GM18498 (cell line): ENCODE data around the gene CPEB4.

Experiments
- ATAC-seq: cut with Tn5 transposase; IDR thresholded peaks from one replicate; pipeline ENCODE4 v1.9.1; 2021; ENCODE audit warnings: mild to moderate bottlenecking, moderate library complexity; ENCODE audit not compliant: unreplicated experiment

Gene CPEB4

DNA sequence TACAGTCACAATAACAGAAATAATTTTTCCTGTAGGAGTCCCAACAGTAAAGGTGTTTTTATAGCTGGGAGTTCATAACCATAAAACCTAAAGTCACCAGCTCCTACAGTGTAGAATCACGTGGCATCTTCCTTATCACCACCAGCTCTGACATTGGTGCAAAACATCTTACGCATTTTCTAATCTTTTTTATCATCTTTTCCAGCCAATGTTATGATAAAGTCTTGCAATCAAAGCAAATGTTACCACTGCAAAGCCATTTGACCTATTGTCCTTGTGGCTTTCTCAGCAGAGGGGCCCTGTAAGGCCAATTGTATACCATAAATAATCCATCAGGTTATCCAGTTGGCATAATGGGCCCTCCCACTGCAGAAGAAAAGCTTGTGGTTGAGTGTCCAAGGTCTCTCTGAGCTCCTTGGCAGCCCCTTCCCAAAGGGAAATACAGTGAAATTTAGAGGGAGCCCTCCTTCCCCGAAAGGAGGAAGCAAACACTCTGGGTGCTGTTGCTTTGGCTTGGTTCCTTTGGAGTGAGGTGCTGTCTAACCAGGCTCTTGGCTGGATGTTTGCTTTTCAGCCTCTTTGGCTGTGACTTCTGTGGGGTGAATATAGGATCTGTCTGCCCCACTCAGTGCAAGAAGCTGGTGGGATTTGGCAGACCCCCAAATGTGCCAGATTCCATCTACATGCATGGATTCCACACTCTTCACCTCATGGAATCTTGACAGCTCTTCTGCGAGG lies 29.3 kb upstream of the CPEB4 start:
- no peak for ATAC-seq

DNA sequence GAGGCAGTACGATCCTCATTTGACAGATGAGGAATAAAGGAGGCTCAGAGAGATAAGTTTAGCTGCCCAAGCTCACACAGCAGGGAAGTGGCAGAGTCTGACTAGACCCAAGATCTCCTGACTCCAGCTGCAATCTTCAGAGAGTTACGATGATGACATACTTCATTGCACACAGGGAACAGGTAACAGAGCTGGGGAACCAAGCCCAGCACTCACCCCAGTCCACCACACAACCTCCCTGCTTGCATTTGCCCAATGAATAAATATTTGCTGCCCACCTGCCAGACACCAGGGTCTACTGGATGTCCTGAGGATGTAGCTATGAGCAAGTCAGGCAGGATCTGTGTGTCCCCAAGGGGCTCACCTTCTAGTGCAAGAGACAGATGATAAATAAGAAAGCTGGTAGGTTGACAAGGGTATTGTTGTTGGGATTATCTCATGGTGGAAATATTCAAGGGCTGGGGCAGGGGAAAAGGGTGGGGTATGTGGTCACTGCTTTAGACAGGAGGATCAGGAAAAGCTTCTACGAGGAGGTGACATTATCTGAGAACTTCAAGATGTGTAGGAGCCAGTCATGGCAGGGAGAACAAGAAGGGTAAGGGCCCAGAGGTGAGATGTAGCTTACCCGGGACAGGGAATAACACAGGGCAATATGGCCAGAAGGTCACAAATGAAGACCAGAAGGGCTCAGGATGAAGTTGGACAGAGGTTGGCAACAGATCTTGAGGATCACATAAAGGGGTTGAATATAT lies 28.6 kb upstream of the CPEB4 start:
- no peak for ATAC-seq

DNA sequence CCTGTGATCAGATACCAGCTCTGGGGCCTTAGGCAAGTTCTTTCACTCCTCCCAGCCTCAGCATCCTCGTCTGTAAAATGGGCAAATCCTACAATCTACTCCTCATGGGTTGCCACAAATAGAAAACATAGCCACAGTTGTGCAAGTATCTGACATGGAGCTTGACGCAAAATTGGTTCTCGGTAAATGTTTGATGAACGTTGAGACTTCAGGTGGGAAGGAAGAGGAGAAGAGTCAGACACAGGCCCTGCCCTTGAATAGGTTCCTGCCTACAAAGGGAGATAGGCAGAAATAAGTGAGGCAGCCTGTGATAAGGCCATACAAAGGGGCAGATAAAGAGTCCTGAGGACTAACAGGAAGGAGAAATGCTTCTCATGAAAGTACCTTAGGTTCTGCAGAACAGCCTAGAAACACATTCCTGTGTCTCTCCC lies 26.1 kb upstream of the CPEB4 start:
- ATAC-seq, result no peak

DNA sequence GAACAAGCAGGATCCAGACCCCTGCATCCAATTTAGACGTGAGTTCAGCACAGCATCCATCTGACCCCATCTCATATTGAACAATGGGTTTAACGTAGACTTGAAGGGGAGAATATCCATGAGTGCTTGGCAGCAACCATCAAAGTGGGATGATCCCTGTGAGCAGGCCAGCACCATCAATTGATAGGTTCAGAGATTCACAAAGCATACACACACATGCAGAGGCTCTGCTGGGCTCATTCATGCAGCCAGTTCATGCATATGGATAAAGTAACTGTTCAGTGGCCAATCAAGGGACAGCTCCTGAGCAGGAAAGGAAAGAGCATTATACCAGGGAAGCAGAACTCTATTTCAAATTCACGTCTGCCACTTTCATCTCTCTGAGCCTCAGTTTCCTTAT lies 24.8 kb upstream of the CPEB4 start:
- ATAC-seq, result no peak

DNA sequence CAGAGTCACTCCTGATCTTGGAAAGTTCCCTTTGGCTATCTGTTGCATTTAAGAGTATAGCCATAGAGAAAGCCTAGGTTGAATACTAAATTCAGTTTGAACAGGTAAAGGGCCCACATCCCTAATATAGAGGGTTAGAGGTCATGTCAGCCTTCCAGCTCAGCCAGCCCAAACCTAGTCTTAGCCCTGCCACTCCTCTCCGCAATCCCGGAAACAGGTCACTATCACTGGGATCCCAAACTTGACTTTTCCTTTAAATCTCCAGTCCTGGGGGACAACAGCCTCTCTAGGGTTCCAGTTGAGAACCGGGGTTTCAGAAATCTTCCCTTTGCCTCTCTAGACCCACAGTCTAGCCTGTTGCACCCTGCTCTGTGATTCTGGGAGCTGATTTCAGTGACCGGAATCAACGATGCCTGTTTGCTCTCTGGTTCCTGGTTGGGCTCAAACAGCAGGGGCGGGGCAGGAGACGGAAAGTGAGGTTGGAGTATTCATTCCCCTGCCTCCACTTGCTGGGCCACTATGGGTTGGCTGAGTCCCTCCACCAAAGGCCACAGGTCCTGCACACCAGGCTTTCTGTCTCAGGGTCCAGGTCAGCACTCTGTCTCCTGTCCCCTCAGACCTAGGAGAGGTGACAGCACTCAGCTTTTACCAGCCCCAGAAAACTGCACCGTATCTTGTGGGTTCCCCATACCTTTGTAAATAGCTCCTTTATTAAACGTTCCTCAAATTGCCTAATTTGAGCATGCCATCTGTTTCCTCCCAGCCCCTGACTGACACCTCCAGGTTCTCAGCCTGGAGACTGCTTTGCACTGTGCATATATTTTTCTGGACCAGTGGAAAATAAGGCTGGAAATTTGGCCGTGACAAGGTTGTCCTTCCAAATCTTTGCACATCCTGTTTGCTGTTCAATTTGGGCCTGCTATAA lies 23.8 kb upstream of the CPEB4 start:
- ATAC-seq, result no peak

DNA sequence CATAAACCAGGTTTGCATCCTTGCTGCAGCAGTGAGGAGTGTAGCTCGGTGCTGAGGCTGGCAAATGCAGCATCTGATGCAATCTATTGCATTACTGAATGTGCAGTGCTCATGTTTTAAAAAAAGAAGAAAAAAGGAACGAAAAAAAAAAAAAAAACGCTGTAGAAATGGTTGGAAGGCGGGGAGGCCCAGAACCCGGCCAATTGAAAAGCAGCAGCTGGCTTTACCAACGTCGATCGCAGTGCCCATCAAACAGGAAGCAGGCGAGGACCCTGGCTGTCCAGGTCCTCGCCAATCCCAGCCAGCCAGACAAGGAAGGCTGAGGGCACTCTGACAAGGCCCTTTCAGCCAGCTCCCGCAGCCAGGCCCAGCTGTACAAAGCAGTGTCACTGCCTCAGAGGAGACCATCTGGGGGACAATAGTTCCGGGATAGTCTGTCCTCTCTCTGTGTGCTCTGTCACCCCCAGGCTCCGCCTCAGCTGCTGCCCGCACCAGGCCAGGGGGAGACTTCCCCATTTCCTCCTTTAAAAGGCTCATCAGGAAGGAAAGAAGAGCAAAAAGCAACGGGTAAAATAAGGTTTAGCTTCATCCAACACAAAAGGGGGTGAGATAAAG lies 21.8 kb upstream of the CPEB4 start:
- no peak for ATAC-seq

DNA sequence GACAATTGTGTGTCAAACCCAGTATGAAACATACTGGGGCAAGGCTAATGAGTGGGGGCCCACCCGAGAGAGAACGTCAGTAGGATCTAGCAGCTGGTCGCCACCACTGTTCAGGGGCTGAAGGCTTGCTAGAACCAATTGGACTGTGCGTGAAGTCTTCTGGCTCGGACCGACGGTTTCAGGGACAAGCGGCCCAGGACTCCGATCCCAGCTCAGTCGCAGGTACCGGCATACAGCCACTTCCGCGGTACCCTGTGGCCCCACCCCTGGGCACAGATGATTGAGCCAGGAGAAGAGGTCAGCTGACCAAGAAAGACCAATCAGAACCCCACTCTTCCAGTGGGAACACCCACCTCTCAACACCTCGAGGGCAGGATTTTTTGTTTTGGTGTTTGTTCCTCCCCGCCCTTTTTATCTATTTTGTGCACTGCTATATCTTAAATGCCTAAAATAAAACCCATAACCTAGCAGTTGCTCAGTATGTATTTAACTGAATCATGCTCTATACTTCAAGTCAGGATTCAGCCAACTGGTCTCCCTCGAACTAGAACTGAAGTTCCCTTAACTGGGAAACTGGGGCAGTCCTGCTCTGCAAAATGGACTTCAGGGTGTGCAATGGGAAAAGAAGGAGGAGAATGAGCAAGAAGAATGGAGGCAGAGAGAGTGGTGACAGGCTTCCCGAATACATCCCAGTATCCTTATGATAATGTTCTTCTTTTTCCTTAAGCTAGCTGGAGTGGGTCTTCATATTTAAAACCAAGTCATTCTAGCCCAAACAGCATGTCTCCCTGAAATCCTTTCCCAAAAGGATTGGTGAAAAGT lies 21.1 kb upstream of the CPEB4 start:
- no peak for ATAC-seq

DNA sequence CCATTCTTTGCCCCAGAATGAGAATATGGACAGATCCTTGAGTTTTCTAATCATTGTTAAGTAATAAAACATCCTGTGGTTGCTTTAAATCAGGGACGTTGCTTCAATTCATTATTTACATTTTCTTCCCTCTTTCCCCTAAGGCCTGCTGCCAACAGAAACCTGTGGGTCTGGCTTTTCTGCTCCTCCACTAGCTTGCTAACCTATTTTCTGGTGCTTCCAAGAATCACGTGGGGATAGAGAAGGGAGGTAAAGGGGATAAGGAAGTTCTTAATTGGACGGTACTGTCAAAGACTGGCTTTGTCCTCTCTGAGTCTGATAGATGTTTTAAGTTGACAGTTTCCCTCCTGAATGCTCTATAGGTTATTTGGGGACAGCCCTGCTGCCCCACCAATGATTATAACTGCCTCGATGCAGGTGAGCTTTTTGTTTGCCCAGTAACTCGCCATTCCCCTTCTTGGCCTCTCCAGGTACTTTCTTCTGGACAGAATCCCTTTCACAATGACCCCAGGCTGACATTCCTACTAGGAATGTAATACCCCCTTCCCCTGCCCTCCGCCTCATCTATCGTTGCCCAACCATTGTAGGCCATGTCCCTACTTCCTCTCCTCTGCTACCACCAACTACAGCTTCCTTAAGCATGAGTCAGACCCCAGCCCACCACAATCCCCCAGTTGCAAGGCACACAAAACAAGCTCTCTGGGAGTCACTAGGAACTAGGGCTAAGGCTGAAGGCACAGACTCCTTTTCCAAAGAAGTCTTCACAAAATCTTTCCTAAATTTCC lies 19.9 kb upstream of the CPEB4 start:
- ATAC-seq, result no peak

DNA sequence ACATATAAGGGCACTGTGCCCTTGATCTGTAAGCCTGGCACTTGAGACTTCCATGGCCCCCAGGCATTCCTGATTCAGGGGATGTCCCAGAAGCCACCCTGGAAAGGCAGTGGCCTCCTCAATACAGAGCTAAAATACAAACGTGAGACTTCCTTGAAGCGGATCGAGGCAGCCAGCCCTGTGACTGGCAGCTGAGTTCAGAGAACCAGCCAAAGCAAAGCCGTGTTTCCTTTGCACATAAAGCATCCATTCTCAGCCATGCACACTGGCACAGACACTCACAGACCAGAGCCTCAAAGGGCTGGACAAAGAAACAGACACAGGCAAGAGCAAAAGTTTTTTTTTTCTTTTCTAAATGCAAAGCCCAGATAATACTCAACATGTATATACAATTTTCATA lies 18.8 kb upstream of the CPEB4 start:
- no peak for ATAC-seq

DNA sequence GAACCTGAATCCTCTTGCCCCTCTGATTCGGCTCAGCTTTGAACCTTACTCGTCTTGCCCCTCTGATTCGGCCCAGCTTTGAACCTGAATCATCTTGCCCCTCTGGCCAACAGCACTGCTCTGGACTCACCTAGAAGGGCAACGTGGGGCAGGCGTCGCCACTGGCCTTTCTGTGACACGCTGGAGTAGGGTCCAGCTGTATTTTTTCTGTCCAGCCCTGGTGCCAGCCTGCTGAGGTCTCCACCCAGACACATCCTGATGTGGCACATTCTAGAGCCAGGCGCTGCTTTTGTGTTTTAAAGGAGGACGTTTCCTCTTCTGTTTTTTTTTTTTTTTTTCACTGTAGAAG lies 15.2 kb upstream of the CPEB4 start:
- no peak for ATAC-seq

DNA sequence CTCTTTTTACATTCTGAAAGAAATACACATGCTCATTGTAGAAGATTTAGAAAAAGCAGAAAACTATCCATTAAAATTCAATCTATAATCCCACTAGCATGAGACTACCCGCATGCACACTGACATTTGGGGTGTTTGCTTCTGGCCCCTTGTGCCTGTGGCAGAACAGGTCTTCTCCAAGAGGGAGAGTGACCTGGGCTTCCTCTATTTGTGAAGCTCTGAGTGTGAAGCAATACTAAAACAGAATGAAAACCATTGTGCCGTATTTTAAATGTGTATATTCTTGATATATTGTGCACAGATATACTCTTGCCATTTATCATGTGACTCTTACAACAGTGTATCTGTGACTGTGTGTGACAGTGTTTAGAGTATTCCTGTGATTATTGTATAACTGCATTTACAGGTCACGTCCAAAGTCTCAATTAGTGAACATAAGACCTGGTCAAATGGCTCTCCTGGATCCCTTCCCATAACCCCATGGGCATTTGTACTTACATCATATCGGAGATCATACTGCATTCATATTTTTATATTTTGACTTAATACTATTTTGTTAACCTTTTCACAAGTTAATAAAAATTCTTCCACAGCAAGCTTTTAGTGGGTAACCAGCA lies 14.7 kb upstream of the CPEB4 start:
- ATAC-seq, result no peak

DNA sequence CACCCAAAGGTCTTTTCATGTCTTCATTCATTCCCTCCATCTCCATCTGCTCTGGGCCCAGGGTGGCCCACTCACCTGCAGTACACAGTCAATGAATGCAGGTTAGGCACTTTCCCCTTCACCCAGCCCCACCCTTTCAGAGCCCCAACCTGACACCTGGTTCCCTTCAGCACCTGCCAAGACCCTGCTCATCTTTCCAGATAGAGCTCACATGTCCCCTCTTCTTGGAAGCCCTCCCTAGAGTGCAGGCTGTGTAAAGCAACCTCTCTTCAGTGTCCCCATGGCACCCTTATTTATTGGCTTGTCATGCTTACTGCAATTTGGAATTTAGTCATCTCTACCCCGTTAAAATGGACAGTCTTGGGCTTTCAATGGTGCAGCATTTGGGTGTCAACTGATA lies 13.0 kb upstream of the CPEB4 start:
- ATAC-seq, result no peak

DNA sequence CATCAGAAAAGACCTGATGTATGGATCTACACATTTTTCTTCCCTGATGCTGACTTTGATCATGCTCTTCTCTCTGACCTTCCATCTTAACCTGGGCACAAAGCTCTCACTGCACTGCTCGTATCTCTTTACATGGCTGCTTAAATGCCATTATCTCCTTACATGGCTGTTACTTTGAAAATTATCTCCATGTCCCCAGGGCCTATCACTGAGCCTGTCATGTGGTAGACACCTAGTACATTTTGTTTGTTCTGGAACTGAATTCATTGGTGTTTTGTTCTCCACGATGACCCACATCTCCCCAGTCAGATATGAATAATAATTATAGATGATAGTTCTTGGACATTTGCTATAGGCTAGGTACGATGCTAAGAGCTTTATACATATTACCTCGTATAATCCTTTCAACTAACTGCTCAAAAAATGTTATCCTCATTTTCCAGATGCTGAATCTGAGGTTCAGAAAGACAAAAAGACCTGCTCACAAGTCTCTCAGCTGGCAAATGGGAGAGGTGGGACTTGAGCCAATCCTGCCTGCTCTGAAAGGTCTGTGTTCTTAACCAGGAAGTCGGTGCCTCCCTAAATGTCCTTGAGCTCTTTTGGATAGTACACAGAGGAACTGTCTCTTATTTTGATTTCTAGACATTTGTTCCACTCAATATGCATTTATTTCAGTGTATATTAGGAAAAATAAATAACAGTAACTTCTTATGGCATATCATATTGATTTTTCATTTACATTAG lies 9.8 kb upstream of the CPEB4 start:
- no peak for ATAC-seq

DNA sequence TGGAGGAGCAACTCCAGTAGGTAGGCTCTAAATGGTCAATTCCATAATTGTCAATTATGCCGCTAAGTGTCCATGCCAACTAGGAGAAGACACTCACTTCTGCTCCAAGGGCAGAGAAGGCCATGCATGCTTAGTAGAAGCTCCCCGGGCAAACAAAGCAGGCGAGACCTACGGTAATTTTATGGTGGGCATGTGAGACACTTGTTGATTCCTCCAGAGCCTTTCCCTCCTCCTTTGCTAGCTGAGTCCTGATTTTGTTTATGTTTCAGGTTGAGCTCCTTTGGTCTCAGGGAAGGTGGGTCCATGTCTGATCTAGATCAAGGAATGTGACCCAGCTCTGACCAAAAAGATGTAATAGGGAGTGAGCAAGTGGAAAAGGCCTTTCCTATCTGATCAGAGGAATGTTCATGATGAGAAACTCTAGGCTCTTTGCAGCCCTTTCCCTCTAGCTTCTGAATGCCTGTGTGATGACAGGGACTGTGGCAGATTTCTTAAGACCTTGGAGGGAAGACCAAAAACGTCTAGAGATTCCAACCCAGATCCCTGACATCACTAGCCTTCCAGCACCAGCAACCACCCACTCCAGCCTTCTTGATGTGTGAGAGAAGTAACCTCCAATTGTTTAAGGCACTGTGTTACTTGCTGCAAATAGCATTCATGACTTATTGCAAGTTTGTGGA lies 7.7 kb upstream of the CPEB4 start:
- ATAC-seq, result no peak

DNA sequence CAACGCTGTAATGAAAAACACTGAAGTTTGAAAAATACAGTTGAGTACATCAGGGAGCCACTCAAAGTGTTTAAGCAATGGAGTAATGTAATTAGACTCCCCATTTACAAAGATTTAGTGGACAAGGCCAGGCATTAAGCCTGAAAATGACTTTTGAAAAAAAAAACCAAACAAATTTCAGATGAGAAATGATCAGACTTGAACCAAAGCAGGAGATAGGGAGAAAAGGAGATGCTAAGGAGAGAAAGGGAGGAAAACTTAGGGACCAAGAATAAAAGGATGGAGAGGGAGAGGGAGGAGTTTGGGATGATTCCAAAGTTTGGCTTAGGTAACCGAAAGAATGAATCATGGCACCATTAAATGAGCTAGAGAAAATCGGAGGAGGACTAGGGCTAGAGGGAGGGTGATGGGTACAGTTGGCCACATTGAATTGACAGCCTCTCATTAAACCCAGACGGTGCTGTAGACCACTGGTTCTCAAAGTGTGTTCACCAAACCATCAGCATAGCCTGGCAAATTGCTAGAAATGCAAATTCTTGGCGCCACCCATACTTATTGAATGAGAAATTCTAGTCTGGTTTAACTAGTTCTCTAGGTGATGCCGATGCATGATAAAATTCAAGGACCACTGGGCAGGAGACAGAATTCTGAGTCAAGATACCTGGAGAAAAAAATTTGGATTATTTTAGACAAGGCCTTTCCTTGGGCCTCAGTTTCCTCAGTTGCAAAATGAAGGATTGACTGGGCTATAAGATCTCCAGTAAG lies 6.2 kb upstream of the CPEB4 start:
- ATAC-seq, result no peak

DNA sequence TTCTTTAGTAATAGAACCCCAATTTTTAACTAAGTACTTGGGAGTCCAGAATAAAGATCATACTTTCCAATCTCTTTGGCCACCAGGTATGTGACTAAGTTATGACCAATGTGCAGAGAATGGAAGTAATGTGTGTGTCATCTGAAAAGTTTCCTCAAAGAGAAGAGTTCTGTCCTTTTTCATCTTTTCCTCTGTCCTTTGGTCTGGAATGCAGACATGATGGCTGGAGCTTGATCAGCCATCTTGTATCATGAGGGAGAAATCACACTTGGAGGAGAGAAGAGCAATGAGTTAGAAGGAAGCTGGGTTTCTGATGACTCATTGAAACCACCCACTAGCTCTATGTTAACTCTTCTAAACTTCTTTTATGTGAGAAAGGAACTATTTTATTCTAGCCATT lies 5.5 kb upstream of the CPEB4 start:
- no peak for ATAC-seq

DNA sequence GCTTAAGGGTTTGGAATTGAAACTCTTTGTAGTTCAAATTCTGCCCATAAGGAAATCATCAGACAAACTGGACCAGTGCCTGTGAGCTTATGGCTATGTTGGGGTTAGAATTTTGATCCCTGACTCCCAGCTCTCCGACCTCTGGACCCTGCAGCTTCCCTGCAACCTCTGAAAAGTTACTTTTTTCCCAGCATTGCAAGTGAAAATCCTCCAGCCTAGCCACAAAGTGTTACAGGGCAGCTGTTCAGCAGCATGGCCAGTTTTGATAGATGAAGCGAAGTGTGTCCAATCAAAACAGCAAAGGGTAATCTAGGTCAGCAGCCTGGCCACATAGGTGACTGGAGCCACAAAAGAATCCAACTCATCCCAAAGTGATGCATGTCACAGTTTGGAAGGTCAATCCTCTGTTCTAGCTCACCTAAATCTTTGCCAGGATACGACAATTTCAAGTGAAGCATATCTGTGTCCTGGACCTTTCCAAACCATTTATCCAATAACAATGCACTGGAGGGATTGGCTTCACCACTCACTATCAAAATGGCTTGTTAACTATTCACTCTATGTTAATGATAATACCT lies 4.7 kb upstream of the CPEB4 start:
- no peak for ATAC-seq
